C4-2B (cell line): ENCODE data around the gene CDC42BPA.
A peak's percentile ranks its signal among the peaks of the same experiment; 100 is the strongest.

Source experiments
- H3K27ac ChIP-seq: fragments of 450-650 bp; 2 replicates; pipeline ENCODE4 v1.5.1; 2017
- CTCF ChIP-seq: fragments of 450-650 bp; conservative IDR thresholded peaks from 2 replicates; pipeline ENCODE4 v1.5.1; 2017; ENCODE audit warnings: mild to moderate bottlenecking
- ZFX ChIP-seq: fragments of 450-650 bp; IDR thresholded peaks from 2 replicates; pipeline ENCODE4 v1.6.1; 2017

The CDC42BPA gene

GRCh38 chr1:227325156-227325555 is 6.9 kb upstream of the CDC42BPA start:
- TF ChIP-seq ZFX (no peak), CTCF (no peak)

GRCh38 chr1:227323967-227324268 is 5.6 kb upstream of the CDC42BPA start:
- no peak overlapping the region for H3K27ac ChIP-seq

More at GRCh38 chr1:227325156-227325555, 6.9 kb upstream of the CDC42BPA start:
- no peak overlapping the region for H3K27ac ChIP-seq

GRCh38 chr1:227323171-227323966 is 5.1 kb upstream of the CDC42BPA start:
- no peak overlapping the region for H3K27ac ChIP-seq
- TF ChIP-seq ZFX, result no peak
- TF ChIP-seq CTCF, result no peak

More at GRCh38 chr1:227323967-227324268, 5.6 kb upstream of the CDC42BPA start:
- no peak for TF ChIP-seq CTCF

- H3K27ac ChIP-seq, result no peak overlapping the region
- TF ChIP-seq ZFX (no peak), CTCF (no peak)
Measured at GRCh38 chr1:227322376-227322775, 4.1 kb upstream of the CDC42BPA start.

GRCh38 chr1:227321035-227321434 is 2.7 kb upstream of the CDC42BPA start:
- no peak overlapping the region for H3K27ac ChIP-seq
- TF ChIP-seq ZFX (no peak), CTCF (no peak)

- no peak overlapping the region for H3K27ac ChIP-seq
- no peak for TF ChIP-seq ZFX
Measured at GRCh38 chr1:227320476-227320875, 2.2 kb upstream of the CDC42BPA start.

GRCh38 chr1:227318853-227319607 is 738 bp upstream of the CDC42BPA start:
- TF ChIP-seq ZFX (peak; percentile 6; the same call in 1 of the 2 replicates), CTCF (no peak)
- H3K27ac ChIP-seq, result peak overlapping the region; percentile 94
